Kidney glomerular epithelial cell (primary cell): ENCODE results near the gene CER1.
"Not testable (repeated sequence)": the region's sequence is repeated elsewhere in the genome, so short reads cannot be mapped to it uniquely, and the experiment has no call there.

Experiments
- DNase-seq: peaks from one replicate; lab custom pipeline; 2025; lab: John Stamatoyannopoulos, UW

CER1 gene

DNA sequence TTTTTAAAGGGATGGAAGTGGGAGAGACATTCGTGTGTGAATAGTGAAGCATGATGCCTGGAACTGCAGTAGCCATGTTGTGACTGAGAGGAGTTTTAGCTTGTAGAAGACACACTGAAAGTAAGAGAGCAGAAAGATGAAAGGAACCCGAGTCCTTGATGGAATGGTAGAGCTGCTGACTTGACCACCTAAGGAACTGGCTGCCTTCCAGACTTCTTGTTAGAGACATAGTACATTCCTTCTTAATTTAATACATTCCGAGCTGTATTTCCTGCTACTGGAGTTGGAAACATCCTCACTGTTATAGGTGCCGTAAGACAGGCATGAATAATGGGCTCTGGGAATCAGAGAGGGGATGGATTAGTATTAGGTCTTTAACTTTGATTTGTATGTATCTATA is 7.4 kb downstream of the CER1 start:
- DNase-seq, result no peak

DNA sequence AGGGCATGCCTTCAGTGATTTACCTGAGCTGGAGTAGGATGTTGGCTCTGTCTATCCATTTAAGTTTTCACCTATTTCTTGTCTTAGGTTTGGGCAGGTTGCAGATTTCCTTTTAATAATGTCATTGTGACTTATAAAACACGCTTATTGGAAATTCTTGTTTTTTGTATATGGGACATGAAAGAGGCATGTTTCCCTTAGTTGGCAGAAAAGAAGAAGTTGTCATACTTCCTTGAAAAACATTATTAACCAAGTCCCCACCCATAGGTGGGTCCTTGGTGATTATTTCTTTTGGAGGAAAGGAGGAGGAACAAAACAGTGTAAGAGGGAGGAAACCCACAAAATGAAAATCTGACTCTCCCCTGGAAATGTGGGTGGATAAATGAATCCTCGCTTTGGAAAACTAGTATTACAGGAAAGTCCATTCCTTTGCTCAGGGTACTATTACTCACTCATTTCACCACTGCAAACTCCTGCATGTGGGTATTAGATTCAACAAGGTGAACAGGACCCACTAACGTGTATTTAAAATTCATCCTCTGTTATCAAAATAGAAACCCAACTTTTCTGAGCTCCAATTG is 9.3 kb downstream of the CER1 start:
- no peak for DNase-seq

- DNase-seq, result peak; percentile 9
Observed at GRCh38 chr9:14710804-14711203, 11.7 kb downstream of the CER1 start.

DNA sequence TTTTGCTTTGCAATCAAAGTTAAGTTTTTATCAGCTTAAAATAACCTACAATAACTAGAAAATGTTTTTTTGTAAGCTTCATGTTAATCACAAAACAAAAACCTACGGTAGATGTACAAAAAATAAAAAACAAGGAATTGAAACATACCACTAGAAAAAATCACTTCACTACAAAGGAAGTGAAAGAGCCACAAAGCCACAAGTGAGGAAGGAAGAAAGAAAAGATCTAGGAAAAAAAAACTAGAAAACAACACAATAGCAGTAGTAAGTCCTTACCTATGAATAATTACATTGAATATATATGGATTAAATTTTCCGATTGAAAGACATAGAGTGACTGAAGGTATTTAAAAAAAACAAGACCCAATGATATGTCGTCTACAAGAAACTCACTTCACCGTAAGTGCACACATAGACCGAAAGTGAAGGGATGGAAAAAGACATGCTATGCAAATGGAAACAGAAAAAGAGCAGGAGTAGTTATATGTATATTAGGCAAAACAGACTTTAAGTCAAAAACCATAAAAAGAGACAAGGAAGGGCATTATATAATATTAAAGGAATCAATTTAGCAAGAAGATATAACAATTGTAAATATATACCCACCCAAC is 15.9 kb downstream of the CER1 start:
- DNase-seq, result no peak

- DNase-seq, result no peak
Observed at GRCh38 chr9:14705079-14705478, 17.5 kb downstream of the CER1 start.

DNA sequence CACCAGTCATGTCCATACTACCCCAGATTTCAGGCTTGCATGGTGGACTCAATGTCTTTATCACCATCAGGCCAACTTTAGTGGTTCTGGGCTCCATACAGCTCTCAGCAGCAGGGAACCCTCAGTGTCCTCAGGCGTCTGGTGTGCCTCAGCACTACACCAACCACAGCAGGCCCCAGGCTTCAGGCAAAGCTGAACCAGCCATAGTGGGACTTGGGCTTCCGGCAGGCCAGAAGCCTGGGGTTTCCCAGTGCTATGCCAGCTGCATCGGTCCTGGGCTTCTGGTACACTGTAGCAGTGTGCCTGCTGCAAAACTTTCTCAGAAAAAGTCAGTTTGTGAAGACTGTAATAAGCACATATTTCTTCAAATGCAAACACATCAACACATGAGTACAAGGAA is 18.3 kb downstream of the CER1 start:
- no peak for DNase-seq

DNA sequence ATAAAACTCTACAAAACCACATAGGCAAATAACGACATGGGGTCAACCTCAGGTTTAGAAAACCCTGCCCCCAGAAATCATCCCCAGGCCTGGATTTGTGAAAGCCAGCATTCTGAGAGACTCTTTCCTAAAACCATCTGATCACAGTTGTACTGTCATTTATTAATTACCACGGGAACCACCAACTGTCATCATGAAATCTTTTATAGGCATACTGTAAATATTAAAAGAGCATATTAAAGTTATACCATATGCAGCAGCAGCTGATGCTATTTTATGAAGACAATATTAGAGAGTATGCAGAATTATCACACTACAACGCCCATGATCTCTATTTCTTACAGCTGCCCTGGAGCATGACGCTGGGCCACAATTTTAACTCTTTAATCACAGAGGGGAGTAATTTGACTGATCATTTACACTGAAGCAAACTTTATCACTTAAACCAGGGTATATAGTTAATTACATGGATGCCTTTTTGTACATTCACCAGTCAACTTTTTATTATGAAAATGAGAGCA is 20.3 kb downstream of the CER1 start:
- no peak for DNase-seq

GRCh38 chr9:14693251-14693861 is 29.2 kb downstream of the CER1 start, which contains the start of gene ZDHHC21:
ZDHHC21 (minus strand) TSS chr9:14693432; CDS start chr9:14674340, 19,092 bp downstream.
- peak; percentile 47 for DNase-seq

- DNase-seq, result no peak
Observed at GRCh38 chr9:14692470-14693250, 29.9 kb downstream of the CER1 start.

DNA sequence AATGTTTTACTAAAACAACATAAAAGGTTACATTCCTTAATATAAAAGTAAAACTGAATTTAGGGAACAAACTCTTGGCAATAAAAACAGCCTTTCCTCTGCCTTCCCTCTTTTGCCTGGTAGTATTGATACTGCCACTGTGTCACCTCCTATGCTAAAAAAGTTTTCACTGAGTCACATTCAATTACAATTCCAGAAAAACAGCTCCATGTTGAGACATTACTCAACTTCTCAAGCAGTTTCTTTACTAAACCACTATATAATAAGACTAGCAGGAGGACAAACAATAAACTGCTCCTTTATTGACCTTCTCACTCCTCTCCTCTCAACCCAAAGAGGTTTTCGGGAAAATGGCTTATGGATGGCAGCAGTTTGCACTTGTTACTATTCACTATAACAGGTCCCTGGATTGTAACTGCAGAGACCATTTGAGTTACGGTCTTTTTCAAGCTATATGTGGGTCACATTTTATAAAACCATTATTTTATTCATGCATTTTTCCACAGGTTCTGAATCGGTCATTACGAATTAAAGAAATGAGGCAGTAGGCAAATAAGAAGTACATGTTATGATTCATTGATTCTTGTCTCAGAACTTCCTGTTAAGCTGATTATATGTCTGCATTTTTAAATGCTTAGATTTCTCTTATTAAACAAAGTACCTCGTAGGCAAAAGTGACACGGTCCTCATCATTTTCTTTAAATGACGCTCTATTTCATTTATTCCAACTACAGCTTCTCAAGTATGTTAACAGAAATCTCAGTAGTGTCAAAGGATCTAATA is 31.4 kb downstream of the CER1 start:
- DNase-seq, result no peak

- DNase-seq, result peak; percentile 6
Observed at GRCh38 chr9:14687042-14687719, 35.4 kb downstream of the CER1 start.

GRCh38 chr9:14686168-14686567 is 36.4 kb downstream of the CER1 start:
- DNase-seq, result no peak

DNA sequence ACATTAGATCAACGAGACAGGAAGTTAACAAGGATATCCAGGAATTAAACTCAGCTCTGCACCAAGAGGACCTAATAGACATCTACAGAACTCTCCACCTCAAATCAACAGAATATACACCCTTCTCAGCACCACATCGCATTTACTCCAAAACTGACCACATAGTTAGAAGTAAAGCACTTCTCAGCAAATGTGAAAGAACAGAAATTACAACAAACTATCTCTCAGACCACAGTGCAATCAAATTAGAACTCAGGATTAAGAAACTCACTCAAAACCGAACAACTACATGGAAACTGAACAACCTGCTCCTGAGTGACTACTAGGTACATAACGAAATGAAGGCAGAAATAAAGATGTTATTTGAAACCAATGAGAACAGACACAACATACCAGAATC is 39.9 kb downstream of the CER1 start:
- not testable (repeated sequence) for DNase-seq

GRCh38 chr9:14678776-14679175 is 43.8 kb downstream of the CER1 start:
- no peak for DNase-seq

GRCh38 chr9:14677872-14678271 is 44.7 kb downstream of the CER1 start:
- no peak for DNase-seq

GRCh38 chr9:14677396-14677795 is 45.1 kb downstream of the CER1 start:
- DNase-seq, result no peak

GRCh38 chr9:14674630-14675029 is 47.9 kb downstream of the CER1 start:
- no peak for DNase-seq

GRCh38 chr9:14671377-14671776 is 51.2 kb downstream of the CER1 start:
- no peak for DNase-seq

GRCh38 chr9:14670718-14671117 is 51.8 kb downstream of the CER1 start:
- no peak for DNase-seq
